ENCODE results near the gene HSP90AB1. TPM values are rescaled to one million over a fixed set of nuclear protein-coding genes. Genes with fewer than 3 reads are reported as not detected.

HSP90AB1 gene
- total and polyA plus RNA-seq, 9 of the 15 experiments (the other 6 are each of a cell fraction or from before 2014, with no cell fraction given): 1,780 to 3,358 (median 2,262) TPM

DNA sequence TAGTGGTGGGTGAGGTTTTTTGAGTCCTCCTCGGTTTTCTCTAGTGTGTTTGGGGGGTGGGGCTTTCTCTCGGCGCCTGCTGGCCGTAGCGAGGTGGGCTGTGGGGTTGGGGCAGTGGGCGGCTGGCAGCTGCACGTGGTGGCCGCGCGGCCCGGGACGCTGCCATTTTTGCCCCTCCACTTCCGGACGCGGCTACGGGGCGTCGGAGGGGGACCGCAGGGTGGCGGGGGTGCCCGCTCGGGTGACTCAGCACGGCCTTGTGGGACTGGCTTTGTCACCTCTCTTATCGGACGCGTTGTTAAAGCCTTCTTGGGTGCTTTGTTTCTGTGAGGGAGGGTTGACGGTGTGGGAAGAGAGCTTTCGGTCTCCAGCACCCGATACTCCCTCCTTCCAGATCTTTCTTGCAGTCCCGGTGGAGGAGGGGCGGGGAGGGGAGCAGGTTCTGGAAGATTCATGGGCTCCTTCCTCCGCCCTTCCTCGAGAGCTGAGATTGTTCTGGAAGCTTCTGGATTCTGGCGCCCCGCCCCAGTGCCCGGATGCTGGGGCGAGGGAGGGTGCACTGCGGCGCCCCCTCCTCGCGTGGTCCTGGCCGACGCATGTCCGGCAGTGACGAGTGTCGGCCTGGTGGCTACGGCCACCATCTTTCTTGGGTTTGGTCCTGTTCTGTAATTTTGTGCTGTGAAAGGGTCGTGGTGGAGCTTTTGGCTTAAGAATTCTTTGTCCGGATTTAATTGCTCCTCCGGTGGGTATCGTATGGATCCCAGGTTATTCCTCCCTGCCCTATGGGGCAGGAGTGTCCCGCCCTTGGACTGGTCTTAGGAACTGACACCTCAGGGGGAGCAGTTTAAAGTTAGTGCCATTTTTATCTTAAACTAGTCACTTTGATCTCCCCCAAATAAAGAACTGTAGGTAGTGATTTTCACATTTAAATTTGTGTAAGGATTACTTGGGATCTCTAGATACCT lies 719 bp downstream of the HSP90AB1 start (continued):
- TF ChIP-seq, protein P1, sequence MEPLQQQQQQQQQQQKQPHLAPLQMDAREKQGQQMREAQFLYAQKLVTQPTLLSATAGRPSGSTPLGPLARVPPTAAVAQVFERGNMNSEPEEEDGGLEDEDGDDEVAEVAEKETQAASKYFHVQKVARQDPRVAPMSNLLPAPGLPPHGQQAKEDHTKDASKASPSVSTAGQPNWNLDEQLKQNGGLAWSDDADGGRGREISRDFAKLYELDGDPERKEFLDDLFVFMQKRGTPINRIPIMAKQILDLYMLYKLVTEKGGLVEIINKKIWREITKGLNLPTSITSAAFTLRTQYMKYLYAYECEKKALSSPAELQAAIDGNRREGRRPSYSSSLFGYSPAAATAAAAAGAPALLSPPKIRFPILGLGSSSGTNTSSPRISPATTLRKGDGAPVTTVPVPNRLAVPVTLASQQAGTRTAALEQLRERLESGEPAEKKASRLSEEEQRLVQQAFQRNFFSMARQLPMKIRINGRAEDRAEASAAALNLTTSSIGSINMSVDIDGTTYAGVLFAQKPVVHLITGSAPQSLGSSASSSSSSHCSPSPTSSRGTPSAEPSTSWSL (CRISPR knock-in tag; IDR thresholded peaks at IDR 0.05; ENCODE audit: borderline replicate concordance): 0 out of 2 replicates have a peak, but pooled peaks have one; percentile 57
- peak; percentile 98 for TF ChIP-seq HDAC2 (IDR thresholded peaks at IDR 0.05)
- peak; percentile 8; the same call in 1 of the 2 replicates for TF ChIP-seq STAG1 (CRISPR knock-in tag; IDR thresholded peaks at IDR 0.05; ENCODE audit: borderline replicate concordance)
- TF ChIP-seq, protein P2, sequence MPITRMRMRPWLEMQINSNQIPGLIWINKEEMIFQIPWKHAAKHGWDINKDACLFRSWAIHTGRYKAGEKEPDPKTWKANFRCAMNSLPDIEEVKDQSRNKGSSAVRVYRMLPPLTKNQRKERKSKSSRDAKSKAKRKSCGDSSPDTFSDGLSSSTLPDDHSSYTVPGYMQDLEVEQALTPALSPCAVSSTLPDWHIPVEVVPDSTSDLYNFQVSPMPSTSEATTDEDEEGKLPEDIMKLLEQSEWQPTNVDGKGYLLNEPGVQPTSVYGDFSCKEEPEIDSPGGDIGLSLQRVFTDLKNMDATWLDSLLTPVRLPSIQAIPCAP (CRISPR knock-in tag; IDR thresholded peaks at IDR 0.05; ENCODE audit: borderline replicate concordance): peak; percentile 89
- TF ChIP-seq ZNF184 (CRISPR knock-in tag; IDR thresholded peaks at IDR 0.05): no peak
- TF ChIP-seq, protein P3, sequence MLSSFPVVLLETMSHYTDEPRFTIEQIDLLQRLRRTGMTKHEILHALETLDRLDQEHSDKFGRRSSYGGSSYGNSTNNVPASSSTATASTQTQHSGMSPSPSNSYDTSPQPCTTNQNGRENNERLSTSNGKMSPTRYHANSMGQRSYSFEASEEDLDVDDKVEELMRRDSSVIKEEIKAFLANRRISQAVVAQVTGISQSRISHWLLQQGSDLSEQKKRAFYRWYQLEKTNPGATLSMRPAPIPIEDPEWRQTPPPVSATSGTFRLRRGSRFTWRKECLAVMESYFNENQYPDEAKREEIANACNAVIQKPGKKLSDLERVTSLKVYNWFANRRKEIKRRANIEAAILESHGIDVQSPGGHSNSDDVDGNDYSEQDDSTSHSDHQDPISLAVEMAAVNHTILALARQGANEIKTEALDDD (IDR thresholded peaks at IDR 0.05): no peak
- TF ChIP-seq, protein P4, sequence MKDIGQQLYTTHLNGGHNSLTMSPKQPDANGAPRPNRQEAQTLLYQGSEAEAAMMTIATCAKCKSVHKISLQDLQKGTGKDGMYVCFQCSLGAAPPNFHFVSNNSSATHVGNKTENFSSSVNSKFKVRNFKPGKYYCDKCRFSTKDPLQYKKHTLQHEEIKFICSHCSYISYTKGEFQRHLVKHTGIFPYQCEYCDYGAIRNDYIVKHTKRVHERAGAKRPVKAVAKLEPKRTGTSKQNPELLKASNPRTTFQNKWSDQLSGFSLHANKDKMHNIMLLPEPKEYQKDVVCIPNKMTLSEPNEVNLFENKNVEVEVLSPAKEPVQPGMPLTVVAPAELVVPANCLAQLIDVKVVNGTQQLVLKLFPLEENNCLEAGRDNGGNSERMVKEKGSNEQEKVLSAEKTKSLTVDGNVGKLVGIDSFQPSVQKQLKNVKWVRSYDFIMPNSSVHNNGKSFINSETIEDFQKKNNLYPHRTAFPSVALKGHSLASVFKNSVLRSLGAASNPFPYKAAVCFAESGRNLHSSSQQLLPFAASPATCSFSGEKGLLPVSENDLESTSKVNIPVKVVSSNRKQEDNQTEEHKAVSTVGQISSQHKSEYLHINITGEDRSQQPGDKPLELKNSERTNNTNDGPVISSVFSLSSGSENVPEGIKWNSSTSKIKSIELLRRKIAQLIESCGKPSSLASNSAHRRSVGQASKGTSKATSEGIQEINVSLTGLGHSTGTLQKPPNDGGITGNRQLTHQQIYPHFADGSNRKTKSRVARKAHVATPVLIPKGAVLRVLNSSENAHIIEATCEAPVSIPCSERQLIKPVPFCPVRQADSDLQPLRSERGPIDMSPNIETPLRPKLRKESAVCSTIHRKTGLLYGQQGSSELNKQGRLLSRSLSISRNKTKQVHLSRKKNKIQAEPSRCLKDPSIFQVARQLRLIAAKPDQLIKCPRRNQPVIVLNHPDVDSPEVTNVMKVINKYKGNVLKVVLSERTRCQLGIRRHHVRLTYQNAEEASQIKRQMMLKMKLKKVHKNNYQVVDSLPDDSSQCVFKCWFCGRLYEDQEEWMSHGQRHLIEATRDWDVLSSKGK (CRISPR knock-in tag; IDR thresholded peaks at IDR 0.05): 0 out of 2 replicates have a peak, but pooled peaks have one; percentile 31
- no peak for TF ChIP-seq ZNF644 (tag; IDR thresholded peaks at IDR 0.05; ENCODE audit: low read depth)
- TF ChIP-seq MYNN (IDR thresholded peaks at IDR 0.05): peak; percentile 82
- no peak for TF ChIP-seq MYNN (CRISPR knock-in tag; IDR thresholded peaks at IDR 0.05)
- TF ChIP-seq LARP7 (IDR thresholded peaks at IDR 0.05): 0 out of 2 replicates have a peak, but pooled peaks have one; percentile 2
- TF ChIP-seq PHTF2 (CRISPR knock-in tag; IDR thresholded peaks at IDR 0.05): no peak
- TF ChIP-seq ZNF785 (CRISPR knock-in tag; IDR thresholded peaks at IDR 0.05): no peak
- 0 out of 2 replicates have a peak, but pooled peaks have one; percentile 0 for TF ChIP-seq NCOR1 (IDR thresholded peaks at IDR 0.05)
- TF ChIP-seq, protein P5, sequence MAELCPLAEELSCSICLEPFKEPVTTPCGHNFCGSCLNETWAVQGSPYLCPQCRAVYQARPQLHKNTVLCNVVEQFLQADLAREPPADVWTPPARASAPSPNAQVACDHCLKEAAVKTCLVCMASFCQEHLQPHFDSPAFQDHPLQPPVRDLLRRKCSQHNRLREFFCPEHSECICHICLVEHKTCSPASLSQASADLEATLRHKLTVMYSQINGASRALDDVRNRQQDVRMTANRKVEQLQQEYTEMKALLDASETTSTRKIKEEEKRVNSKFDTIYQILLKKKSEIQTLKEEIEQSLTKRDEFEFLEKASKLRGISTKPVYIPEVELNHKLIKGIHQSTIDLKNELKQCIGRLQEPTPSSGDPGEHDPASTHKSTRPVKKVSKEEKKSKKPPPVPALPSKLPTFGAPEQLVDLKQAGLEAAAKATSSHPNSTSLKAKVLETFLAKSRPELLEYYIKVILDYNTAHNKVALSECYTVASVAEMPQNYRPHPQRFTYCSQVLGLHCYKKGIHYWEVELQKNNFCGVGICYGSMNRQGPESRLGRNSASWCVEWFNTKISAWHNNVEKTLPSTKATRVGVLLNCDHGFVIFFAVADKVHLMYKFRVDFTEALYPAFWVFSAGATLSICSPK (IDR thresholded peaks at IDR 0.05; ENCODE audit: borderline replicate concordance): no peak
- 0 out of 2 replicates have a peak, but pooled peaks have one; percentile 47 for TF ChIP-seq HLTF (IDR thresholded peaks at IDR 0.05)
- TF ChIP-seq YY1 (IDR thresholded peaks at IDR 0.05; ENCODE audit: borderline replicate concordance in 1 of 3, control insufficient read depth in 1 of 3, extremely low read depth in 1 of 3, insufficient read depth in 3 of 3, insufficient read length in 1 of 3, insufficient replicate concordance in 2 of 3, low read depth in 1 of 3, low read length in 2 of 3): peak; percentile 80 to 97 (median 94)
- no peak for TF ChIP-seq ZNF263 (CRISPR knock-in tag; IDR thresholded peaks at IDR 0.05; ENCODE audit: borderline replicate concordance)

All from K562 (cell line).